Erythroblast (primary cell): ENCODE measurements around the gene SLC6A7.

Experiments
- GATA1 ChIP-seq: IDR thresholded peaks from 2 replicates; pipeline ENCODE4 v1.6.1; 2011; ENCODE audit warnings: low read depth, mild to moderate bottlenecking, control low read depth, low read length, moderate library complexity
- POLR2A ChIP-seq: IDR thresholded peaks from 2 replicates; pipeline ENCODE4 v1.6.1; 2011; ENCODE audit warnings: mild to moderate bottlenecking, low read length

GRCh38 chr5:150177721-150178120 is 12.1 kb upstream of the SLC6A7 start:
- no peak for TF ChIP-seq POLR2A
- TF ChIP-seq GATA1, result no peak
